Measurements from ENCODE around the gene PISD.
"Not testable (repeated sequence)": the region's sequence is repeated elsewhere in the genome, so short reads cannot be mapped to it uniquely, and the experiment has no call there.

PISD gene

DNA sequence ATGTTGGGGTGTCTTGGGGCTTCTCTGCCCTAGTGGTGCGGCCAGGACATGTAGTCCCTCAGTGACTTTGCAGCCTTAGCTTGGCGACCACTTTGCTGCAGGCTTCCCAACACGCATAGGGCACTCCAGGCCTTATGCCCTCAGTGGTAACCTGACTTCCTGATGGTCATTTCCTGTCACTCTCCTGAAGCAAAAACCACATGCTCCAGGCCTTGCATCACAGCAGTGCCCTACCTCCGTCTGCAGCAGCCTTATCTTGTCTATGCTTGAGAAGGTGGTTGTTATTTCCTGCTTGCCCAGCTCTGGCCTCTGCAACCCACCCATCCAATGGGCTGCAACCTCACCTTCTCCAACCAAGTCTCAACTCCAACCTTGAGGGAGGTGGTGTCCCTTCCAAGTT is 33.4 kb upstream of the PISD start:
- ATAC-seq, result no peak
- TF ChIP-seq PPARA (CRISPR knock-in tag; IDR thresholded peaks at IDR 0.05; ENCODE audit: borderline replicate concordance) (no peak), ZFP3 (CRISPR knock-in tag; IDR thresholded peaks at IDR 0.05) (no peak), ESRRG (CRISPR knock-in tag; IDR thresholded peaks at IDR 0.05) (no peak), TCF4 (CRISPR knock-in tag; IDR thresholded peaks at IDR 0.05; ENCODE audit: borderline replicate concordance) (no peak), ZFP30 (CRISPR knock-in tag; IDR thresholded peaks at IDR 0.05) (no peak), TOX (CRISPR knock-in tag; IDR thresholded peaks at IDR 0.05; ENCODE audit: borderline replicate concordance) (no peak), ARNTL (CRISPR knock-in tag; IDR thresholded peaks at IDR 0.05; ENCODE audit: borderline replicate concordance, low read depth) (no peak), ZC3H10 (CRISPR knock-in tag; IDR thresholded peaks at IDR 0.05) (no peak)
- TF ChIP-seq, protein P1, sequence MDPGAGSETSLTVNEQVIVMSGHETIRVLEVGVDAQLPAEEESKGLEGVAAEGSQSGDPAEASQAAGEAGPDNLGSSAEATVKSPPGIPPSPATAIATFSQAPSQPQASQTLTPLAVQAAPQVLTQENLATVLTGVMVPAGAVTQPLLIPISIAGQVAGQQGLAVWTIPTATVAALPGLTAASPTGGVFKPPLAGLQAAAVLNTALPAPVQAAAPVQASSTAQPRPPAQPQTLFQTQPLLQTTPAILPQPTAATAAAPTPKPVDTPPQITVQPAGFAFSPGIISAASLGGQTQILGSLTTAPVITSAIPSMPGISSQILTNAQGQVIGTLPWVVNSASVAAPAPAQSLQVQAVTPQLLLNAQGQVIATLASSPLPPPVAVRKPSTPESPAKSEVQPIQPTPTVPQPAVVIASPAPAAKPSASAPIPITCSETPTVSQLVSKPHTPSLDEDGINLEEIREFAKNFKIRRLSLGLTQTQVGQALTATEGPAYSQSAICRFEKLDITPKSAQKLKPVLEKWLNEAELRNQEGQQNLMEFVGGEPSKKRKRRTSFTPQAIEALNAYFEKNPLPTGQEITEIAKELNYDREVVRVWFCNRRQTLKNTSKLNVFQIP (CRISPR knock-in tag; IDR thresholded peaks at IDR 0.05; ENCODE audit: borderline replicate concordance, low read depth), result no peak

- not testable (repeated sequence) for ATAC-seq
Measured at GRCh38 chr22:31694046-31694445, 32.0 kb upstream of the PISD start.

DNA sequence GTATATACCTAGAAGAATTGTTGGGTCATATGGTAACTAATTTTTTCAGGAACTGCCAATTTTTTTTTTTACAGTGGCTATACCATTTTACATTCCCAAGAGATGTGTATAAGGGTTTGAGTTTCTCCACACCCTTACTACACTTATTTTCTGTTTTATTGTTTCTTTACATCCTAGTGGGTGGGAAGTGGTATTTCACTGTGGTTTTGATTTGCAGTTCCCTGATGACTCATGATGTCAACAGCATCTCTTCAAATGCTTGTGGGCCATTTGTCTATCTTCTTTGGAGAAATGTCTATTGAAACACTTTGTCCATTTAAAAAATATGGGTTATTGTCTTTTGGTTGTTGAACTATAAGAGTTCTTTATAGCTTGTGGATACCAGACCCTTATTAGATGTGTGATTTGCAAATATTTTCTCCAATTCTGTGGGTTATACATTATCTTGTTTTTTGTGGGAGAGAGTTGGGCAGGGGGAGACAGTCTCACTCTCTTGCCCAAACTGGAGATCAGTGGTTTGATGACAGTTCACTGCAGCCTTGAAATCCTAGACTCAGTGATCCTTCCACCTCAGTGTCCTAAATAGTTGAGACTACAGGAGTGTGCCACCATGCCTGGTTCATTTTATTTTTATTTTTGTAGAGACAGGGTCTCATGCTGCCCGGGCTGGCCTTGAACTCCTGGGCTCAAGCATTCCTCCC is 30.3 kb upstream of the PISD start:
- no peak; the same call in 2 of the 3 replicates for ATAC-seq
- no peak for TF ChIP-seq BACH2 (CRISPR knock-in tag; IDR thresholded peaks at IDR 0.05; ENCODE audit: borderline replicate concordance)
- no peak for TF ChIP-seq ZFP30 (CRISPR knock-in tag; IDR thresholded peaks at IDR 0.05)
- TF ChIP-seq ZNF565 (CRISPR knock-in tag; conservative IDR thresholded peaks at IDR 0.05; ENCODE audit: low read depth), result no peak
- TF ChIP-seq PATZ1 (CRISPR knock-in tag; IDR thresholded peaks at IDR 0.05; ENCODE audit: borderline replicate concordance), result no peak
- TF ChIP-seq CSDC2 (CRISPR knock-in tag; IDR thresholded peaks at IDR 0.05), result no peak
- no peak for TF ChIP-seq GLIS3 (CRISPR knock-in tag; IDR thresholded peaks at IDR 0.05)
- TF ChIP-seq CREB5 (CRISPR knock-in tag; IDR thresholded peaks at IDR 0.05; ENCODE audit: low read depth), result no peak
- TF ChIP-seq, protein P2, sequence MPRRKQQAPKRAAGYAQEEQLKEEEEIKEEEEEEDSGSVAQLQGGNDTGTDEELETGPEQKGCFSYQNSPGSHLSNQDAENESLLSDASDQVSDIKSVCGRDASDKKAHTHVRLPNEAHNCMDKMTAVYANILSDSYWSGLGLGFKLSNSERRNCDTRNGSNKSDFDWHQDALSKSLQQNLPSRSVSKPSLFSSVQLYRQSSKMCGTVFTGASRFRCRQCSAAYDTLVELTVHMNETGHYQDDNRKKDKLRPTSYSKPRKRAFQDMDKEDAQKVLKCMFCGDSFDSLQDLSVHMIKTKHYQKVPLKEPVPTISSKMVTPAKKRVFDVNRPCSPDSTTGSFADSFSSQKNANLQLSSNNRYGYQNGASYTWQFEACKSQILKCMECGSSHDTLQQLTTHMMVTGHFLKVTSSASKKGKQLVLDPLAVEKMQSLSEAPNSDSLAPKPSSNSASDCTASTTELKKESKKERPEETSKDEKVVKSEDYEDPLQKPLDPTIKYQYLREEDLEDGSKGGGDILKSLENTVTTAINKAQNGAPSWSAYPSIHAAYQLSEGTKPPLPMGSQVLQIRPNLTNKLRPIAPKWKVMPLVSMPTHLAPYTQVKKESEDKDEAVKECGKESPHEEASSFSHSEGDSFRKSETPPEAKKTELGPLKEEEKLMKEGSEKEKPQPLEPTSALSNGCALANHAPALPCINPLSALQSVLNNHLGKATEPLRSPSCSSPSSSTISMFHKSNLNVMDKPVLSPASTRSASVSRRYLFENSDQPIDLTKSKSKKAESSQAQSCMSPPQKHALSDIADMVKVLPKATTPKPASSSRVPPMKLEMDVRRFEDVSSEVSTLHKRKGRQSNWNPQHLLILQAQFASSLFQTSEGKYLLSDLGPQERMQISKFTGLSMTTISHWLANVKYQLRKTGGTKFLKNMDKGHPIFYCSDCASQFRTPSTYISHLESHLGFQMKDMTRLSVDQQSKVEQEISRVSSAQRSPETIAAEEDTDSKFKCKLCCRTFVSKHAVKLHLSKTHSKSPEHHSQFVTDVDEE (CRISPR knock-in tag; IDR thresholded peaks at IDR 0.05), result no peak
- no peak for TF ChIP-seq ESRRG (CRISPR knock-in tag; IDR thresholded peaks at IDR 0.05)
- no peak for TF ChIP-seq TCF4 (CRISPR knock-in tag; IDR thresholded peaks at IDR 0.05; ENCODE audit: borderline replicate concordance)
- TF ChIP-seq, protein P3, sequence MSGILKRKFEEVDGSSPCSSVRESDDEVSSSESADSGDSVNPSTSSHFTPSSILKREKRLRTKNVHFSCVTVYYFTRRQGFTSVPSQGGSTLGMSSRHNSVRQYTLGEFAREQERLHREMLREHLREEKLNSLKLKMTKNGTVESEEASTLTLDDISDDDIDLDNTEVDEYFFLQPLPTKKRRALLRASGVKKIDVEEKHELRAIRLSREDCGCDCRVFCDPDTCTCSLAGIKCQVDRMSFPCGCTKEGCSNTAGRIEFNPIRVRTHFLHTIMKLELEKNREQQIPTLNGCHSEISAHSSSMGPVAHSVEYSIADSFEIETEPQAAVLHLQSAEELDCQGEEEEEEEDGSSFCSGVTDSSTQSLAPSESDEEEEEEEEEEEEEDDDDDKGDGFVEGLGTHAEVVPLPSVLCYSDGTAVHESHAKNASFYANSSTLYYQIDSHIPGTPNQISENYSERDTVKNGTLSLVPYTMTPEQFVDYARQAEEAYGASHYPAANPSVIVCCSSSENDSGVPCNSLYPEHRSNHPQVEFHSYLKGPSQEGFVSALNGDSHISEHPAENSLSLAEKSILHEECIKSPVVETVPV (CRISPR knock-in tag; IDR thresholded peaks at IDR 0.05), result no peak
- no peak for TF ChIP-seq ZFP3 (CRISPR knock-in tag; IDR thresholded peaks at IDR 0.05)
- no peak for TF ChIP-seq ZNF8 (CRISPR knock-in tag; IDR thresholded peaks at IDR 0.05)
- TF ChIP-seq TOX (CRISPR knock-in tag; IDR thresholded peaks at IDR 0.05; ENCODE audit: borderline replicate concordance), result no peak

DNA sequence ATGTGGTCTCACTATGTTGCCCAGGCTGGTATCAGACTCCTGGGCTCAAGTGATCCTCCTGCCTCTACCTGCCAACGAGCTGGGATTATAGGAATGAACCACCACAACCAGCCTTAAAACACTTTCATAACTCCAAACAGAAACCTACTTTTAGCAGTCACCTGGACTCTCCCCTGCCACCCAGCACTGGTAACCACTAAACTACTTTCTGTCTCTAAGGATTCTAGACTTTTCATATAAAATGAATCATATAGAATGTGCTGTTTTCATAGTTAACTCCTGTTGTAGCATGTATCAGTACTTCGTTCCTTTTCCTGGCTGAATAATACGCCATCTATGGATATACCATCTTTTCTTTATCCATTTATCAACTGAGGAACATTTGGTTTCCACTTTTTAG is 29.4 kb upstream of the PISD start:
- peak; percentile 49 for TF ChIP-seq ZNF8 (CRISPR knock-in tag; IDR thresholded peaks at IDR 0.05)
- no peak for TF ChIP-seq ISL1 (CRISPR knock-in tag; IDR thresholded peaks at IDR 0.05)
- ATAC-seq, result no peak

All from SK-N-SH treated with all-trans-retinoic acid at 6 μM for 48 hours (cell line).